OCI-LY3 (cell line): ENCODE results near the gene GRIK2.

Experiments
- H2AFZ ChIP-seq: fragments of 200-600, 300-600 bp; shearing (Covaris generic); 2 replicates; pipeline ENCODE4 v1.6.0; 2014; ENCODE audit warnings: antibody characterized with exemption, low read depth, low read length
- H3K27ac ChIP-seq: fragments of 200-600, 300-600 bp; sonication (generic); 2 replicates; pipeline ENCODE4 v1.5.1; 2014; ENCODE audit warnings: mild to moderate bottlenecking, low read length, moderate library complexity, mixed read lengths
- H3K27me3 ChIP-seq: fragments of 200-600, 300-600 bp; sonication (generic); 2 replicates; pipeline ENCODE4 v1.6.1; 2014; ENCODE audit warnings: low read depth, low read length, mixed read lengths
- H3K36me3 ChIP-seq: fragments of 200-600, 300-600 bp; sonication (generic); replicated peaks from 2 replicates; pipeline ENCODE3; 2014; ENCODE audit warnings: low read depth, low read length, mixed read lengths
- H3K4me1 ChIP-seq: fragments of 300-600, 200-600 bp; sonication (generic); 2 replicates; pipeline ENCODE4 v1.6.1; 2014; ENCODE audit warnings: low read length, mixed read lengths
- H3K4me2 ChIP-seq: fragments of 200-600, 300-600 bp; sonication (generic); 2 replicates; pipeline ENCODE4 v1.6.1; 2014; ENCODE audit warnings: low read length, mixed read lengths
- H3K4me3 ChIP-seq: fragments of 300-600, 200-600 bp; sonication (generic); 2 replicates; pipeline ENCODE4 v1.5.1; 2014; ENCODE audit warnings: antibody characterized with exemption, mild to moderate bottlenecking, low read length, moderate library complexity
- H3K79me2 ChIP-seq: fragments of 300-600, 200-600 bp; shearing (Covaris generic); 2 replicates; pipeline ENCODE4 v1.6.1; 2014; ENCODE audit warnings: mild to moderate bottlenecking, low read length, mixed read lengths
- H3K9ac ChIP-seq: fragments of 300-600, 200-600 bp; shearing (Covaris generic); 2 replicates; pipeline ENCODE4 v1.6.0; 2014; ENCODE audit warnings: mild to moderate bottlenecking, low read length, moderate library complexity
- H3K9me3 ChIP-seq: fragments of 200-600, 300-600 bp; shearing (Covaris generic); 2 replicates; pipeline ENCODE4 v1.6.1; 2014; ENCODE audit warnings: low read length, mixed read lengths; ENCODE audit not compliant: insufficient read depth
- H4K20me1 ChIP-seq: fragments of 200-600, 300-600 bp; sonication (generic); 2 replicates; pipeline ENCODE4 v1.6.1; 2016; ENCODE audit warnings: low read length, mixed read lengths; ENCODE audit not compliant: insufficient read depth
- CTCF ChIP-seq: fragments of 200-600, 300-600 bp; sonication (generic); IDR thresholded peaks from 2 replicates; pipeline ENCODE4 v1.5.1; 2014; ENCODE audit warnings: antibody characterized with exemption, low read length, low read depth
- EZH2phosphoT487 ChIP-seq: fragments of 200-600 bp; shearing (Covaris generic); IDR thresholded peaks from 2 replicates; pipeline ENCODE4 v1.6.1; 2018; ENCODE audit warnings: antibody characterized with exemption, mixed run types, low read depth

GRIK2 gene

GRCh38 chr6:101770116-101770515 is 376.6 kb downstream of the GRIK2 start:
- Histone ChIP-seq H3K79me2 (no peaks in the 10 kb centered on the region), H3K4me3 (no peak overlapping the region)

GRCh38 chr6:101776919-101777350 is 383.4 kb downstream of the GRIK2 start:
- Histone ChIP-seq H3K4me1 (no peaks in the 10 kb centered on the region), H2AFZ (no peak overlapping the region), H3K4me2 (no peak overlapping the region), H3K27ac (no peak overlapping the region), H3K9ac (no peak overlapping the region), H3K79me2 (no peaks in the 10 kb centered on the region), H3K4me3 (no peak overlapping the region), H4K20me1 (no peaks in the 10 kb centered on the region), H3K36me3 (no peaks in the 10 kb centered on the region), H3K27me3 (no peaks in the 10 kb centered on the region), H3K9me3 (no peaks in the 10 kb centered on the region)
- TF ChIP-seq EZH2phosphoT487, result no peak
- TF ChIP-seq CTCF, result no peak

More at GRCh38 chr6:101770116-101770515, 376.6 kb downstream of the GRIK2 start:
- TF ChIP-seq CTCF, result no peak
- no peak for TF ChIP-seq EZH2phosphoT487
- H3K4me2 ChIP-seq, result no peak overlapping the region
- H3K9me3 ChIP-seq, result no peaks in the 10 kb centered on the region
- no peaks in the 10 kb centered on the region for H3K27me3 ChIP-seq
- no peaks in the 10 kb centered on the region for H4K20me1 ChIP-seq
- no peaks in the 10 kb centered on the region for H3K4me1 ChIP-seq
- H2AFZ ChIP-seq, result no peak overlapping the region
- no peaks in the 10 kb centered on the region for H3K36me3 ChIP-seq
- H3K27ac ChIP-seq, result no peak overlapping the region
- no peak overlapping the region for H3K9ac ChIP-seq

- no peak for TF ChIP-seq EZH2phosphoT487
- no peak for TF ChIP-seq CTCF
- Histone ChIP-seq H4K20me1 (no peaks in the 10 kb centered on the region), H3K4me1 (no peaks in the 10 kb centered on the region), H3K79me2 (no peaks in the 10 kb centered on the region), H2AFZ (no peak overlapping the region), H3K4me2 (no peak overlapping the region), H3K27me3 (no peaks in the 10 kb centered on the region), H3K27ac (no peak overlapping the region), H3K9me3 (no peaks in the 10 kb centered on the region), H3K36me3 (no peaks in the 10 kb centered on the region), H3K4me3 (no peak overlapping the region), H3K9ac (no peak overlapping the region)
Observed at GRCh38 chr6:101777646-101778045, 384.1 kb downstream of the GRIK2 start.

GRCh38 chr6:101779051-101779844 is 385.7 kb downstream of the GRIK2 start:
- no peaks in the 10 kb centered on the region for H3K9me3 ChIP-seq
- H2AFZ ChIP-seq, result no peak overlapping the region
- no peaks in the 10 kb centered on the region for H4K20me1 ChIP-seq
- no peak for TF ChIP-seq CTCF
- TF ChIP-seq EZH2phosphoT487, result no peak
- no peaks in the 10 kb centered on the region for H3K27me3 ChIP-seq
- no peaks in the 10 kb centered on the region for H3K79me2 ChIP-seq
- H3K4me3 ChIP-seq, result no peak overlapping the region
- H3K9ac ChIP-seq, result no peak overlapping the region
- H3K27ac ChIP-seq, result no peak overlapping the region
- H3K4me2 ChIP-seq, result no peak overlapping the region
- H3K36me3 ChIP-seq, result no peaks in the 10 kb centered on the region
- peaks cover 8% of the 10 kb centered on the region for H3K4me1 ChIP-seq
